SU-DHL-6 (cell line): ENCODE measurements around the gene STRBP.

Source experiments
- H2AFZ ChIP-seq: fragments of 200-600 bp; sonication (generic); 2 replicates; pipeline ENCODE4 v1.6.1; 2014; ENCODE audit warnings: low read depth, mild to moderate bottlenecking, moderate library complexity, mixed read lengths, antibody characterized with exemption, low read length; ENCODE audit not compliant: severe bottlenecking
- H3F3A ChIP-seq: fragments of 200-600 bp; shearing (Covaris generic); 2 replicates; pipeline ENCODE4 v1.6.0; 2016; ENCODE audit warnings: antibody characterized with exemption, mild to moderate bottlenecking; ENCODE audit not compliant: insufficient read depth
- H3K27ac ChIP-seq: fragments of 200-600 bp; sonication (generic); 2 replicates; pipeline ENCODE4 v1.5.1; 2016; ENCODE audit warnings: low read depth, mild to moderate bottlenecking, low read length, moderate library complexity, mixed read lengths
- H3K27me3 ChIP-seq: fragments of 200-600 bp; sonication (generic), shearing (Covaris generic); 2 replicates; pipeline ENCODE4 v1.6.0; 2014; ENCODE audit warnings: mild to moderate bottlenecking, low read length
- H3K36me3 ChIP-seq: fragments of 200-600 bp; sonication (generic); 2 replicates; pipeline ENCODE4 v1.6.1; 2014; ENCODE audit warnings: mild to moderate bottlenecking, low read length, mixed read lengths
- H3K4me2 ChIP-seq: fragments of 300-600, 200-600 bp; shearing (Covaris generic), sonication (generic); 2 replicates; pipeline ENCODE4 v1.6.0; 2014; ENCODE audit warnings: low read length, low read depth, mild to moderate bottlenecking; ENCODE audit not compliant: poor library complexity, severe bottlenecking
- H3K4me3 ChIP-seq: fragments of 200-600 bp; sonication (generic); 2 replicates; pipeline ENCODE4 v1.5.1; 2014; ENCODE audit warnings: antibody characterized with exemption, low read length, mild to moderate bottlenecking, mixed read lengths; ENCODE audit not compliant: insufficient read depth, poor library complexity, severe bottlenecking
- H3K79me2 ChIP-seq: fragments of 200-600 bp; sonication (generic); 2 replicates; pipeline ENCODE4 v1.6.1; 2014; ENCODE audit warnings: mild to moderate bottlenecking, low read length, moderate library complexity; ENCODE audit not compliant: insufficient read depth
- H3K9ac ChIP-seq: fragments of 200-600 bp; sonication (generic); 2 replicates; pipeline ENCODE4 v1.7.0; 2014; ENCODE audit warnings: mild to moderate bottlenecking, low read length
- H3K9me2 ChIP-seq: fragments of 200-600 bp; sonication (generic); replicated peaks from 2 replicates; pipeline ENCODE4 v1.6.1; 2014; ENCODE audit warnings: low read length; ENCODE audit not compliant: insufficient read depth
- H3K9me3 ChIP-seq: fragments of 200-600 bp; sonication (generic); 2 replicates; pipeline ENCODE4 v1.6.1; 2014; ENCODE audit warnings: low read length, mixed read lengths; ENCODE audit not compliant: insufficient read depth
- H4K20me1 ChIP-seq: fragments of 200-600 bp; sonication (generic); 2 replicates; pipeline ENCODE4 v1.6.1; 2014; ENCODE audit warnings: low read depth, mild to moderate bottlenecking, antibody characterized with exemption, low read length, moderate library complexity, mixed read lengths
- CTCF ChIP-seq: fragments of 200-600 bp; sonication (generic); IDR thresholded peaks from one replicate; pipeline ENCODE4 v1.5.1; 2017; ENCODE audit warnings: antibody characterized with exemption, mild to moderate bottlenecking, low read length, moderate library complexity; ENCODE audit not compliant: insufficient read depth, poor library complexity, severe bottlenecking
- EZH2phosphoT487 ChIP-seq: fragments of 200-600 bp; sonication (generic), shearing (Covaris generic); conservative IDR thresholded peaks from 2 replicates; pipeline ENCODE4 v1.6.1; 2018; ENCODE audit warnings: mild to moderate bottlenecking, antibody characterized with exemption, low read length, moderate library complexity, mixed read lengths

Gene STRBP

GRCh38 chr9:123165813-123166212 lies 102.6 kb downstream of the STRBP start:
- no peaks in the 10 kb centered on the region for H3K27me3 ChIP-seq
- no peaks in the 10 kb centered on the region for H3K9me3 ChIP-seq
- no peak overlapping the region for H3K9ac ChIP-seq
- H3K27ac ChIP-seq: peak overlapping the region; percentile 18; the same call in 1 of the 2 replicates
- H2AFZ ChIP-seq: no peak overlapping the region
- no peak overlapping the region for H3K4me3 ChIP-seq
- H3K36me3 ChIP-seq: peaks cover 11% of the 10 kb centered on the region
- H3F3A ChIP-seq: peaks cover 25% of the 10 kb centered on the region
- no peaks in the 10 kb centered on the region for H3K9me2 ChIP-seq
- no peak overlapping the region for H3K4me2 ChIP-seq
- peaks cover 66% of the 10 kb centered on the region for H3K79me2 ChIP-seq
- H4K20me1 ChIP-seq: no peaks in the 10 kb centered on the region
- no peak for TF ChIP-seq EZH2phosphoT487
- no peak for TF ChIP-seq CTCF

GRCh38 chr9:123164285-123164684 lies 104.1 kb downstream of the STRBP start:
- Histone ChIP-seq H3F3A (peaks cover 16% of the 10 kb centered on the region), H3K4me3 (no peak overlapping the region), H3K4me2 (no peak overlapping the region), H3K9me3 (no peaks in the 10 kb centered on the region), H3K9me2 (no peaks in the 10 kb centered on the region), H3K27me3 (no peaks in the 10 kb centered on the region), H4K20me1 (no peaks in the 10 kb centered on the region), H3K36me3 (peaks cover 22% of the 10 kb centered on the region), H2AFZ (no peak overlapping the region), H3K27ac (0 out of 2 replicates have a peak overlapping the region, but pooled peaks have one; percentile 5), H3K9ac (no peak overlapping the region), H3K79me2 (peaks cover 64% of the 10 kb centered on the region)
- TF ChIP-seq CTCF (no peak), EZH2phosphoT487 (no peak)

- H4K20me1 ChIP-seq: no peaks in the 10 kb centered on the region
- no peak overlapping the region for H3K4me2 ChIP-seq
- H3F3A ChIP-seq: peaks cover 12% of the 10 kb centered on the region; the same call in 1 of the 2 replicates
- TF ChIP-seq CTCF: no peak
- no peak for TF ChIP-seq EZH2phosphoT487
- no peaks in the 10 kb centered on the region for H3K9me3 ChIP-seq
- peaks cover 53% of the 10 kb centered on the region for H3K79me2 ChIP-seq
- H2AFZ ChIP-seq: no peak overlapping the region
- H3K27ac ChIP-seq: 0 out of 2 replicates have a peak overlapping the region, but pooled peaks have one; percentile 12
- peaks cover 35% of the 10 kb centered on the region for H3K36me3 ChIP-seq
- H3K9me2 ChIP-seq: no peaks in the 10 kb centered on the region
- no peak overlapping the region for H3K9ac ChIP-seq
- no peak overlapping the region for H3K4me3 ChIP-seq
- H3K27me3 ChIP-seq: no peaks in the 10 kb centered on the region
These were observed 105.5 kb downstream of the STRBP start for GRCh38 chr9:123162791-123163345.
